Cerebellar nuclear complex (tissue), 1 donor: Measurements from ENCODE around the gene PPP2R2D.

ENCODE experiments used
- DNase-seq, 2 experiments: peaks; one replicate each; lab custom pipeline; 2025; lab: John Stamatoyannopoulos, UW

The PPP2R2D gene

DNA sequence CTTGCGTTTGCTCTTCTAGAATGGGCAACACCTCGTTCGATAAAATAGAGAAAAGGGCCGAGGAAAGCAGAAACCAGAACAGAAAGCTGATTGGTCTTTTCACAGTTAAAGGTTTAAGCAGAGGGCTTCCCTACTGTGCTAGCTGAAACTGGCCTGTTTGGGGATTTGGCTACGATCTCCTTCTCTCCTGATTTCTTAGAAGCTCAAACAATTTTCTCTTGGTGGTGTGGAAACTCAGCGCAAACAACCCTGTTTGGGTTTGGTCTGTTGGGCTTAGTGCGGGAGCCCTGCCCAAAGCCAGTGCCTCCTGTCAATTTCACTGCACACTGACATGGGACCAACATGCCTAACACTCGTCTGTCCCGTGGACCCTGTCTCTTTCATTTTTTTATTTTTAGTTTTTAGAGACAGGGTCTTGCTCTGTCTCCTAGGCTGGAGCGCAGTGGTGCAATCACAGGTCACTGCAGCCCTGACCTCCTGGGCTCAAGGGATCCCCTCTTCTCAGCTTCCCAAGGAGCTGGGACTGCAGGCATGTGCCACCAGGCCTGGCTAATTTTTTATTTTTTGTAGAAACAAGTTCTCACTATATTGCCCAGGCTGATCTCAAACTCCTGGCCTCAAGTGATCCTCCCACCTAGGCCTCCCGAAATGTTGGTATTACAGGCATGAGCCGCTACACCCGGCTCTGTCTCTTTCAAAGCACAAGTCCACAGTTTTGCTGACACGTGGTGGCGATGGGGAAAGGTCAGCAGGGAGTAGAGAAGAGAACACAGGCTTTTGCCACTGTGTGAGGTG, 97.4 kb downstream of the PPP2R2D start:
- no peak for DNase-seq

DNA sequence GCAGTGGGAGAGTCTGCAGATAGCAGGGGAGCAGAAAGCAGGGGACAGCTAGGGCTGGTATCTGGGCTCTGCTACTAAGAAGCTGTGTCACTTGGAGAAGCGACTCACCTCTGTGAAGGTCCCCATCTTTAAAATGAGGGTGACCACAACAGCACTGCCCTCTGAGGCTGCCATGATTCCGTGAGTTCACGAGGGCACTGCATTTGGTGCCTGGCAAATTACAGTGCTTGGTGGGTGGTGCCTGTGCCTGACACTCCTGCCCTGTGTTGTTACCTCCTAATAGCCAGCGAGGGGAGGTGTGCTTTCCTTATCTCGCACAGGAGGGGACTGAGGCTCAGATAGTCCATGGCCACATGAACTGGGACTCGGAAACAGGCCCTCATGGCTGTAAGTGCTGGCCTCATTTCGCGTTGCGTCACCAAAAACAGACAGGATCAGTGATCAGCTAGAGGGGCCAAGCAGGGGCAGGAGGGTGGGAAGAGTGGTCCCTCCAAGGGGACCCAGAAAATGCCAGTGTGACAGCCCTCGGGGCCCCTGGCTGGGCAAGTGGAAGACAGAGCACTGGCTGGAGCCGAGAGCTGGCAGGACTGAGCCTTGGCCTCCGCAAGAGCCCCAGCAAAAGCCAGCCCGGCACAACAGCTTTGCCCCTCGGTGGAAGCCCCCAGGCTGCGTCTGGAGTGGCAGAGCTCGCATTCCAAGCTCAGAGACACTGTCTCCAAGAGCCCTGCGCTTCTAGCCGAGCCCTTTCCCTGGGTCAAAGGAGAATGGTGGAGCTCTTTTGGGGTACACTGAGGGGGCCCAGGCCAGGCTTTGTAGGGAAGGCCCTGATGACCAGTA, 98.3 kb downstream of the PPP2R2D start:
- no peak for DNase-seq

DNA sequence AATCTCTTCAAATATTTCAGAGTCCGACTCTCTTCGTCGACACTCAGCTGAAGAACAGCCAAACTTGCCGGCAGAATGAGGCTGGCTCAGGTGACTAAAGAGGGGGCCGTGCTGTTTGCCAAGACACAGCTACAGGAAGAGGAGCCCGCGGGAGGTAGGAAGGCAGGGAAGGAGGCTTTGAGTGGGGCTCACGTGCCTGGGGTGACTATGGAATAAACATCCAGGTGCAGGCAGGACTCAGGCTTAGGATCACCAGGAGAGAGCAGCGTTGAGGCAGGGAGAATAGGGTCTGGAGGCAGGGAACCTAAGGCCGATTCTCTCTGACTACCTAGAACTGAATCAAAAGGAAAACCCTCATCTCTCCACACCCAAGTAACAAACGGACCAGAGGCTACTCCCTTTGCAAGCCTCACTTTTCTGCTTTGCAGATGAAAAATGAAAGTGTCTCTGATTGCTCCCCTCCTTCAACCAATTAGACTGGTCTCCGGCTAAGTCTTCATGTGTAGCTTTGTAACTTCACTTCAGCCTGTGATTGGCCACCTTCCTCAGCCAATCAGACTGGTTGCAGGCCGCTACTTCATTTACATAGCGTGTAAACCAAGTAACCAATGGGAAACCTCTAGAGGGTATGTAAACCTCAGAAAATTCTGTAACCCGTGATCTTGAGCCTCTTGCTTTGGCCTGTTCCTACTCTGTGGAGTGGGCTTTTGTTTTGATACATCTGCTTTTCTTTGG, 100.6 kb downstream of the PPP2R2D start:
- DNase-seq, result no peak

DNA sequence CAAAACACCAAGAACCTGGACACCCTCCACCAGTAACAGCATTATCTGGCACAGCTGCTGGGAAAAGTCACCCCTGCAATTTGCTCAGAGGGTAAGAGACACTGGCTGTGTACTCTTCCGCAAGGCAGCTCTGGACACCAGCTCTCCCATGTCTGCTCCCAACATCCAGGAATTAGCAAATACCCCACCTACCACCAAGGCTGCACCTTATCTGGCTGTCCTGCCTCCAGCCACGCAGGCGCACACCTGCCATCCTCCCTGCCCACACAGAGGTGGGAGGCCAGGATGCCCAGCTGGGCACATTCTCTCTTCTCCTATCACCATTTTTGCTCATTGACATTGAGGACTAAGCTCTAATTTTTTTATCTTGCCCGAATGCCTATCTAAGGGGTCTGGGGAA, 101.2 kb downstream of the PPP2R2D start:
- no peak for DNase-seq

DNA sequence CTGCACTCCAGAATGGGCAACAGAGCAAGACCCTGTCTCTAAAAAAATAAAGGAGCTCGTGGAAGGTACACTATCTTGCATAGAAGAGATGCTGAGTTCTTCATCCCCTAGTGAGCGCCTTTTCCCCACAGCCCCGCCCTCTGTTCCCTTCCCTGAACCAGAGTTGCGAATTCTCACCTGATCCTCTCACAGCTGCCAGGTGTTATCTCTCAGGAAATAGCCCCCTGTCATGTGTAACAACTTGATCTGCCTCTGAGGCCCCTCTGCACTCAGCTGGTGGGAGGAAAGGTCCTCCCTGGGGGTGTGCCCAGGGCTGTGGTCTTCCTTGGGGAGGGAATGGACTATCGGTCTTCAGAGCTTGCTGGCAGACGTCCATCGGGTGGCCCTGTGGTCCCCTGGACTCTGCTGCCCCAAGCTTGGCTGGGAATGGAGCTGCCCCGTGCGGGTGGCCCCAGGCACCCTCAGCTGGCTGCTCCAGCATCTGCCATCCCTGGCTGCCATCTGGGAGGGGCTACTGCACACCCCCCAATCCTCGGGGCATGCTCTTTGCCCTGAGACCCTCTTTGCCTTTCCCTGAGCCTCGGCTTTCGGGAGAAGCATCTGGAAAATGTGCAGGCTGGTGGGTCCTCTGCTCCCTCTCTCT, 102.6 kb downstream of the PPP2R2D start:
- DNase-seq, result no peak

DNA sequence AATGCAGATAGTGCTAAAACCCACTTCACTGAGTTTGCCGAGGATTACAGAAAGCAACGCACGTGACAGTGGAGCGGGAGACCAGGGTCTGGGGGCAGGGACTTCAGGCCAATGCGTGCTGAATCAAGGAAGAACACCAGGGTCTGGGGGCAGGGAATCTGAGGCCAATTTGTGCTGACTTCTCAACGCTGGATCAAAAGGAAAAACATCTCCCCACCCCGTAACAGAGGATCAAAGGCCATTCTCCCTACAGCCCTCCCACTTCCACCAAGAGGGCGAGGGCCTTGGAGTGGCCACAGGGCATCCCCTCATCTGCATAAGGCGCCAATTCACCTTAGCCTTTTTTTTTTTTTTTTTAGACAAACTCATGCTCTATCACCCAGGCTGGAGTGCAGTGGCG, 103.2 kb downstream of the PPP2R2D start:
- no peak for DNase-seq

DNA sequence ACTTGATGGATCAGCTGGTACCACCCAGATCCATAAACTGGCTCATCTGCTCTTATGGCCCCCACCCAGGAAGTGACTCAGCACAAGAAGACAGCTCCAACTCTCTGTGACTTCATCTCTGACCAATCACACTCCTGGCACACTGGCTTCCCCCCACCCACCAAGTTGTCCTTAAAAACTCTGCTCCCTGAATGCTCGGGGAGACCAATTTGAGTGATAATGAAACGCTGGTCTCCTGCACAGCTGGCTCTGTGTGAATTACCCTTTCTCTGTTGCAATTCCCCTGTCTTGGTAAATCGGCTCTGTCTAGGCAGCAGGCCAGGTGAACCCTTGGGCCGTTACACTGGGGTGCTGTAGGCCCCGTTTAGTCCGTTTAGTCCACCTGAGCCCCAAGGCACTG, 104.3 kb downstream of the PPP2R2D start:
- DNase-seq, result no peak

DNA sequence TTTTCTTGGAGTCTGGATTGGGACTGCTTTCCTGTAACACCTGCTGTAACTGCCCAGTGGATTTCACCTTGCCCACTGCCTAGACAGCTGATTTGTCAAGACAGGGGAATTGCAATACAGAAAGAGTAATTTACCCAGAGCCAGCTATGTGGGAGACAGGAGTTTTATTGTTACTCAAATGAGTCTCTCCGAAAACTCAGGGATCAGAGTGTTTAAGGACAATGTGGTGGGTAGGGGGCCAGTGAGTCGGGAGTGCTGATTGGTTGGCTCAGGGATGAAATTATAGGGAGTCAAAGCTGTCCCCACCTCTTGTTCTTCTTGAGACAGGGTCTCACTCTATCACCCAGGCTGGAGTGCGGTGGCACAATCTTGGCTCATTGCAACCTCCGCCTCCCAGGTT, 106.2 kb downstream of the PPP2R2D start:
- no peak for DNase-seq

DNA sequence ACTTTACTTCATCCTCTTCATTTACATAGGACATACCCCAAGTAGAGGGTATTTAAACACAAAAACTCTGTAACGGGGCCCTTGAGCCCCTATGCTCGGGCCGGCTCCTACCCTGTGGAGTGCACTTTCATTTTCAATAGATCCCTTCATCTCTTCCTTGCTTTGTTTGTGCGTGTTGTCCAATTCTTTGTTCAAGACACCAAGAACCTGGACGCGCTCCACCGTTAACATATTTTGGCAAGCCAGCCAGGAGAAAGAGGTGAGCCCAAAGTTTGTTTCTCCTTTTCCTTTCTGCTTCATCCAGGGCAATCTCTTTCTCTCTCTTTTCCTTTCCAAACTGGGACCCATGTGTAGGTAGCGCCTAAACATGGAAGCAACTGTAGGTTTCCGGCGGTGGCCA, 106.9 kb downstream of the PPP2R2D start:
- DNase-seq, result no peak
